NCI-H146 (cell line): ENCODE measurements around the gene DUSP5.
A peak's percentile ranks its signal among the peaks of the same experiment; 100 is the strongest.
"Not testable (repeated sequence)": the region's sequence is repeated elsewhere in the genome, so short reads cannot be mapped to it uniquely, and the experiment has no call there.

Experiments used
- DNase-seq: peaks from one replicate; lab custom pipeline; 2025; lab: John Stamatoyannopoulos, UW

Gene DUSP5

GRCh38 chr10:110497438-110498086 is at the start of gene DUSP5:
TSS of gene DUSP5 (plus strand) at chr10:110497907. CDS start at chr10:110498122, 215 bp downstream.
- DNase-seq: peak; percentile 88

GRCh38 chr10:110448682-110449418 is 48.9 kb upstream of the DUSP5 start:
- DNase-seq: no peak

DNA sequence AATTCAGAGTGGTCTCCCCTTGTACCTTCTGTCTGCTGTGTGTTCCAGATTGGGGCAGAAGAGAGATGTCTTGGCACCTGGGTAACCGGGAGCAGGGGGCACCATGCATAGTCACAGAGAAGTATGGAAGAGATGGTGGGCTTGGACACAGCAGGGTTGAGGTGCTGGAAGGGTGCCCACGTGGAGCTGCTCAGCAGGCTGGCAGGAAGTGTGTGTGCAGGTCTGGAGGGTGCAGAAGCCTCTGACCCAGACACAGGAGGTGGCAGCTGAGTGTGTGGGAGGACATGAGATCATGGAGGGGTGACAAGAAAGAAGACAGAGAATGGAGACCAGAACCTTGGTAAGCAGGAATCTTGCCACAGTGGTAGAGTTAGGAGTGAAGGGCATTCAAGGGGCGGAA is 42.3 kb upstream of the DUSP5 start:
- DNase-seq: no peak

- no peak for DNase-seq
Observed at GRCh38 chr10:110456046-110456445, 41.7 kb upstream of the DUSP5 start.

DNA sequence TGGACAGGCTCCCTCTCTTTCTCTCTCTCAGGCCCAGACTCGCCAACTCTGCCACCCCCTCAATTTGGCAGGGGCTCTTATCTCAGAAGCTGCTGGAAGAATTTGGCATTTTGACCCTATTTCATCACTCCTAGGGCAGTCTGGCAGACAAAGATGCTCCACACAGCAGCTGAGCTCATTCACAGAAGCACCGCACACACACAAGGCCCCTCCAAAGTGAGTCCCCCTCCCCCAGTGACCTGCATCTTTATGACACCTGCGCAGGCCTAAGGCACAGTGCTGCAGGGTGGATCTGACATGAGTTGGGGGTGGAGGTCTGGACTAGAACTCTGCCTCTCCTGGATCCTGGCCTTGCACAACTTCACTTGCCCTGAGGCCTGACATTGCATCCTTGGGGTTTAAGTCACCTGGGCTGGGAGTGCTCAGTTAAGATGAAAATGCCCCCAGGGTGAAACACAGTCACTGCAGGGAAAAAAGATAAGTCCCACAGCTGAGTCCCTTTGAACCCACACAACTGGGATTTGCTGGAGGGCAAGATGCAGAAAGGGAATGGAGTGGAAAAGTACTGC is 41.1 kb upstream of the DUSP5 start:
- no peak for DNase-seq

GRCh38 chr10:110457851-110458250 is 39.9 kb upstream of the DUSP5 start:
- DNase-seq: no peak

DNA sequence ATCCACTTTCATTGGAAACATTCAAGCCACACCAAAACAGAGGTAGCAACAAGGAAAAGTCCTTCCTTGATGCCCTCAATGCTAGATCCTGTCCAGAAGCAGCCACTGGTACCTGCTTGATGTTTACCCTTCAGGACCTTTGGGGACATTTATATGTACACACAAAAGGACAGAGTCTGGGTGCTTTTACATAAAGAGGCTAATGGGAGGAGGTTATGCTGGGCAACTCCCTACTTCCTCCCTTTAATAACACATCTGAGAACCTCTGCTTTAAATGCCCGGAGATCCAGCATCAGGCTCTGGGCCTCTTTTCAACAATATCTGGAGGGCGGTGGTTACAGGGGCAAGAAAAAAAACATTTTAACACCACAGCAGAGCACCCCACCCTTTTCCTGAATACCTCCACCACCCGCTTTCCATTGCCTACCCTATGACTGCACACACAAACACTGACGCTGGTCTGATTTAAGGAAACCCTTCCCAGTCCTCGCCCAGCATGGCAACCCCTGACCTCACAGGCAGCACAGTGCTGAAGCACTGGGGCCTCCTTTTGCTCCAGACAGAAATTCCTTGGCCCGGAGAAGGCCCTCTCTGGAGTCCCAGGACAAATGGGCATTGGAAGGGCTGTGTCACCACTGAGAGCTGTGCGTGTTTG is 39.3 kb upstream of the DUSP5 start:
- DNase-seq: no peak

- no peak for DNase-seq
Observed at GRCh38 chr10:110459600-110459999, 38.1 kb upstream of the DUSP5 start.

- DNase-seq: peak; percentile 31
Observed at GRCh38 chr10:110460111-110460809, 37.4 kb upstream of the DUSP5 start.

DNA sequence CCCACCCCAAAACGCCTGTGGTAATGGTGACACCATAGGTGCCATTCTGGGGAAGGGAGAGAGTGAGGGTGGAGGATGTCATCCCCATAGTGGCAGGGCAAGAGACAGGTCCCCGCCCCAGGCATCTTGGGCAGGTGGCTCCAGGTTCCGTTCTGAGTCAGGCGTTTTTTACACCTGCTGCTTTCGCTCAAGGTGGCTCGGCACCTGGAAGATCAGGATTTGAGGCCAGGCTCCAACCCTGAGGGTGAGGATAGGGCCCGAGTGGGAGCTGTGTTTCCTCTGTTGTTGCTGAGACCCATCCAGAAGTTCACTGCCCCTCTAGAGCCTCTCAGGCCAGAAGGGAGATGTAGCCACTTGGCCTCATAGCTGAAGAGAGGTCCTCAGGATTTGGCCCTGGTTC is 36.6 kb upstream of the DUSP5 start:
- no peak for DNase-seq

DNA sequence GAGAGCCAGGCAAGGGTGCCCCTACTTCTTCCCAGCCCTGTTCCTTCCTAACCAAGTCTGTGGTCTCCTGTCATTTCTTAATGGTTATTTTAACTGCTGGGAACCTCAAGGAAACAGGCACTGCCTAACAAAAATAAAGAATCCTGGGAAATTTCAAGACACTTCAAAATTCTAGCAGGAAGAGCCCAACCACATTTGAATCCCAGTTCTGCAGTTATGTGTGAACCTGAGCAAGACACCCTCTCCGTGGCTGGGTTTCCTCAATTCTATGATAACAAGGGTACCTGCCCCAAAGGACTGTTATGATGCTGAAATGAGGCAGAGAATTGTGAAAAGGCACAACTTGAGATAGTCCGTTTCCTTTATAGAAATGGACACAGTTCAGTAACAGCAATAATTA is 36.2 kb upstream of the DUSP5 start:
- no peak for DNase-seq

DNA sequence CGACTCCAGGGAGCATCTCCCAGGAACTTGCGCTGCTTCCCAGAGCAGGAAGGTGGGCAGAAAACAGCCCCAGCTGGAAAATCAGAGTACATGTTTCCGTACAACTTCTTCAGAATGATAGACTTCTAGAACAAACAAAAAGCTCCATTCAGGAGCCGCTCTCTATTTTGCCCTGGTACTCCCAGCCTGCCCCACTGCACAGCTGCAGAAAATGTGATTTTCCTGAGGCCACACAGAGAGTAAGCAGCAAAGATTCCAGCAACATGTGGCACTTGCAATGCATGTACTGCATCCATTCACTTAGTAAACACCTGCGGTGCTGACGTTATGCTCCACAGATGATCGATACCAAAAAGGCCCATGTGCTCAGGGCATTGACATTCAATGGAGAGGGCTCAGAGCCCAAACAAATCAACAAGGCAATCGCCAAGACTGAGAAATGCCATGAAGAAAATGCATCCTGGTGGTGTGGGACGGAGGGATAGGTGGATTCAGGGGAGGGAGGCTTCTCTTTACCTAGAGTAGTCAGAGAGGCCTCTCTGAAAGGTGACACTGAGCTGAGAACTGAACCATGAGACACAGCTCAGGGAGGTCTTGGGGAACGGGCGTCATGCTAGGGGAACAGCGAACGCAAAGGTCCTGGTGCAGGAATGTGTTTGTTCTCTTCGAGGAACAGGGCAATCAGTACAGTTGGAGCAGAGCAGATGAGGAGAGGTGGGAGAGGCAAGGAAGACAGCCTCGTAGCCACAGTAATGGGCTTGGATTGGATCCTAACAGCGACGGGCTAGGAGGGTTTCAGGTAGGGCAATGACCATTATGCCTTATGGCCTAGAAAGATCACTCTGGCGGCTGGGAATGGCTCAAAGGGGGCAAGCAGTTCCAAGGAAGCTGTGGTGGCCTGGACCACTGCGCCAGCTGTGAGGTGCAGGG is 35.3 kb upstream of the DUSP5 start:
- DNase-seq: no peak

- DNase-seq: not testable (repeated sequence)
Observed at GRCh38 chr10:110468258-110468657, 29.4 kb upstream of the DUSP5 start.

- DNase-seq: not testable (repeated sequence)
Observed at GRCh38 chr10:110470541-110470940, 27.2 kb upstream of the DUSP5 start.

GRCh38 chr10:110471566-110472139 is 26.1 kb upstream of the DUSP5 start:
- no peak for DNase-seq

GRCh38 chr10:110474017-110474416 is 23.7 kb upstream of the DUSP5 start:
- no peak for DNase-seq

GRCh38 chr10:110474826-110475225 is 22.9 kb upstream of the DUSP5 start:
- no peak for DNase-seq

GRCh38 chr10:110475722-110476515 is 21.8 kb upstream of the DUSP5 start:
- DNase-seq: no peak

- no peak for DNase-seq
Observed at GRCh38 chr10:110479710-110480109, 18.0 kb upstream of the DUSP5 start.

DNA sequence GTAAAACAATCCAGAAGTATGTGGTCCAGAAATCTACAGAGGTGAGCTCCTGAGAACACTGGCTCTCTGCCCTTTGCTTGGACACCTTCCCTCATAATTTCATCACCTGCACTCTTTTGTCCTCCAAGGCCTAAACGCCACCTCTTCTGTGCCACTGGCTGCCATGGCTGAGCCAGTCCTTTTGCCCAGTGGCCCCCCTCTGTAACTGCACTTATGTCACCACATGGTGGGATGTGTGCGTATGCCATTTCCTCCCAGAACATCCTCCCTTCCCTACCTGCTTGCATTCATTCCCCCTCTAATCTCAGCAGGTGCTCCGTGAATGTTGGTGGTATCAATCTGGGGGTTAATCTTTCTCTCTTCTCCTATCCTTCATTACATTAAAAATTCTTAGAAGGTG is 17.3 kb upstream of the DUSP5 start:
- no peak for DNase-seq
